GM18505 (cell line): ENCODE results near the gene NOS3.

ENCODE experiments used
- ATAC-seq: cut with Tn5 transposase; IDR thresholded peaks from one replicate; pipeline ENCODE4 v1.9.1; 2021; ENCODE audit not compliant: unreplicated experiment
- POLR2A ChIP-seq: IDR thresholded peaks from 4 replicates; pipeline ENCODE4 v1.6.1; 2011; ENCODE audit warnings: borderline replicate concordance; ENCODE audit not compliant: insufficient read depth, insufficient read length; ENCODE audit errors: extremely low read depth

Gene NOS3

GRCh38 chr7:150990416-150991186 lies at the start of gene NOS3:
TSS of gene NOS3 (plus strand) at chr7:150991017. CDS start at chr7:150993804, 2,787 bp downstream.
- no peak for ATAC-seq
- no peak for TF ChIP-seq POLR2A

DNA sequence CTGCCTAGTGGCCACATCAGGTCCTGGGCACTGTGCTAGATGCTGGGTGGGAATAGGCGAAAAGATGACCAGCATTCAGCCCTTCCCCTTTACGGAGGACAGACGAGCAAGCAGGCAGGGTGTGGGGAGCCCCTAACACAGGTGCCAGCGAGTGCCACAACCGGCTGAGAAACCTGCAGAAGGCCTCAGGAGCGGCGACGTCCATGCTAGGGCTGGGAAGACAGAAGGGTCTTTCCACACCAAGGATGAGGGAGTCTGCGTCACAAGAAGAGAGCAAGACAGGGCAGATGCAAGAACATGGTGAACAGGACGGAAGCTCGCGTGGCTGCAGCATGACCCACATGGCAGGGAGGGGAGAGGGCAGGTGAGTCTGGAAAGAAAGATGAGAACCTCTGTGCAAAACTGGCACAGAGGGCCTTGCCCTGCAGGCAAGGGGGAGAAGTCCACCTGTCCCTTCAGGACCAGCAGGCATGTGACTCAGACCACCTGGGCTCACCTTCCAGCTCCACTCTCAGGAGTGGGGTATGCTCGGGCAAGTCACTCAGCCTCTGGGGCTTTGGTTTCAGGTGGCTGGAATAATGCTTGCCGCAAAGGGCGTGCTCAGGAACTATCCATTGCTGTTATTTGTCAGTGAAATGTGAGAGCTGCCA lies 49.3 kb upstream of the NOS3 start:
- TF ChIP-seq POLR2A = no peak
- ATAC-seq = no peak

GRCh38 chr7:150942001-150942590 lies 48.7 kb upstream of the NOS3 start:
- TF ChIP-seq POLR2A = no peak
- ATAC-seq = no peak

DNA sequence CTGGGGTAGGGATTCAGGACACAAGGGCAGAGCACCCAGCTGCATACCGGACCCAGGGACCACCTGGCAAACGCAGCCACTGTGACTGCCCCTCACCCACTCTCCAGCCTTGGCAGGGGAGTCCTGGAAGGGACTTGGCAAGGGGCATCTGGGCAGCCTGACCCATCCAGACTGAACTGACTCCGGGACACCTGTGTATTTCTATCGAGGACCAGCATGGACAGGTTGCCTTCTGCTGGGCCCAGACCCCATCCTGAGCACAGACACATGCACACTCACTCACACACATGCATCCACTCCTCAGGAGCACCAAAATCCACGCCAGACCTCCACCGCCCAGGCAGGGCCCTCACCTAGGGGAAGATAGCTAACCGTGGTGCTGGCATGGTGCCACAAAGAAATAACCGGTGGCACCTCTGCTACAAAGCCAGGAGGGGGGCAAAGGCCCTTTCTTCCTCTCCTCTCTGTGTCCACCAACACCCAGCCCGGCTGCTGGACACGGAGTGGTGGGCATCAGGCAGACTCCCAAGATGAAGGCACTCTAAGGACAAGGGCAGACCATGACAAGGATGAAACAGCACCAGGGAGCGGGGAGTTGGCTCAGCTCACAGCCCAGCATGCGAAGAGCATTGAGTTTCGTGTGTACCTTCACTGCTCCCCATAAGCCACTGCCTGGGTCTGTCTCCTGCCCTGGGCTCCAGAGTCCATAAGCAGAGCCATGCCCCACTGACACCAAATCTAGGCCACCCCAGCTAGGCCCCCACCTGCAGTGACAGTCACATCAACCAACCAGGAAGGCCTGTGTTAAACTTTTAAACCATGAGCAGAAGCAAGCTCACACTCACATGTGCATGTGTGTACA lies 48.0 kb upstream of the NOS3 start:
- no peak for TF ChIP-seq POLR2A
- no peak for ATAC-seq

GRCh38 chr7:150943453-150943814 lies 47.4 kb upstream of the NOS3 start:
- TF ChIP-seq POLR2A = no peak
- ATAC-seq = no peak

- TF ChIP-seq POLR2A = no peak
- no peak for ATAC-seq
Observed at GRCh38 chr7:150944066-150945042, 46.5 kb upstream of the NOS3 start.

GRCh38 chr7:150945171-150945852 lies 45.5 kb upstream of the NOS3 start:
- ATAC-seq = no peak

DNA sequence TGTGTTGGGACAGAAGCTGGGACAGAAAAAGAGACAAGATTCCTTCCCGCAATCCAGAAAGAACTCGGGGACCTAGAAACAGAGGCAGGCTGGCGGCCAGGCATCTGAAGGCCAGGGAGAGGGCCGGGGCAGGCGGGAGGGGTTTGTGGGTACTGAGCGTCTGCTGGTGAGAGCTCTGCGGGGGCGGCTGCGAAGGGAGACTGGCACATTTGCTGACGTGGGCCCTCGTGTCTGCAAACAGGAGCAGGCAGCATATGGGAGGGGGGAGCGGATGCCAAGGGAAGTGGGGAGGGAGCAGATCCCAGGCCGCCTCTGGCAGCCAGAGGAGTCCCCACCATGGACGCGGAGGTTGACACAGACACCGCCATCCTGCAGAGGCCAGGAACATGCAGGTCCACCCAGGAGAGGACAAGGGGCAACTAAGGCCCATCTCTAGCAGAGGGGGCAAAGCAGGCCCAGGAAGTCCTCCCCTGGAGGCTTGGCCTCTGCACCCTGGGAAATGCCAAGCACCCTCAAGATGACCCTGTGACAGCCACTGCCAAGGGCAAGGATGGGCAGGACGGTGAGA lies 44.9 kb upstream of the NOS3 start:
- TF ChIP-seq POLR2A = no peak
- ATAC-seq = no peak

More at GRCh38 chr7:150945171-150945852, 45.5 kb upstream of the NOS3 start:
- no peak for TF ChIP-seq POLR2A

DNA sequence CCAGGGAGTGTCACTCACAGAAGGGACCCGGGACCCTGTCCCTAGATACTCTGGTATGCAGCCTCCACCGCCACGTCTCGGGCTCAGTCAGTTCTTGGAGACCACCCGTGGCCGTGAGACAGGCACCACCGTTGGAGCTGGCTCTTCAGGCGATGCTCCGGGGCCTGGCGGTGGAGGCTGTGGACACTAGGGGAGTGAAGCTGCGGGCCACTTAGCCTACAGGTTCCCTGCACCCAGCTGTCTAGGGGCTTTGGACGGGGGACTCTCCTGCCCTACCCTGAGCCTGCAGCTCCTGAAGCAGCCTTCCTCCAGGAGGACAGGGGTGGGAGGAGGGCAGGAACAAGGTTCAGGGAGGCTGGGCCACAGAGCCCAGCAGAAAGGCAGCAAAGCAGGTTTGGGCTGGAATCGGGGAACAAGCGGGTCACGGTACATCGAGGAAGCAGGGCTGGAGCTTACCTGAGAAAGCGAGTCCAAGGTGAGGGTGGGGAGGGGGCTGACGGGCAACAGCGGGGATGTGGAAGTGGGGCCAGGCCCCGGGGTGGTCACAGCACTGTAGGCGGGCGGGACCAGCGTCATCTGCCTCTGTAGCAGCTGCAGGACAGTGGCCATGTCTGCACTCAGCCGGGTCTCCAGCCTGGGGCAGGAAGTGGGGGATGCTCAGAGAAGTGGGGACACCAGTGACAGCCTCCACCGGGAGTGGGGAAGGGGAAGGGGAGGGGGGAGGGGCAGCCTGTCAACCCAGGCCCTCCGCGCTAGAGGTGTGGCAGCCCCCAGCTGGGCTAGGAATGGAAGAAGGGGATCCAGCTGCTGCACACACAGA lies 44.2 kb upstream of the NOS3 start:
- TF ChIP-seq POLR2A = no peak
- no peak for ATAC-seq

GRCh38 chr7:150947241-150947745 lies 43.5 kb upstream of the NOS3 start:
- ATAC-seq = no peak
- no peak for TF ChIP-seq POLR2A
